SK-N-SH (cell line): ENCODE results near the gene CCDC138. TPM values are rescaled to one million over a fixed set of nuclear protein-coding genes. Genes with fewer than 3 reads are reported as not detected.

Source experiments
- CTCF ChIA-PET: fragments of 300-600, 350-600 bp; formaldehyde crosslinking; extraction: SDS; loops from one replicate; lab custom pipeline; 2021; lab: Yijun Ruan, JAX
- POLR2A ChIA-PET: fragments of 350-600 bp; sonication (Branson Sonifier 250); formaldehyde crosslinking; extraction: SDS; loops from one replicate; lab custom pipeline; 2020; ENCODE audit warnings: antibody characterized with exemption, inconsistent platforms; lab: Yijun Ruan, JAX
- DNase-seq: peaks from one replicate; pipeline ENCODE4 v3.0.0; 2012
- H2AFZ ChIP-seq: fragments of 200-600 bp; sonication (generic); 2 replicates; pipeline ENCODE4 v1.8.1; 2016; ENCODE audit warnings: antibody characterized with exemption, mild to moderate bottlenecking, low read depth
- H3F3A ChIP-seq: fragments of 200-600 bp; sonication (generic); replicated peaks from 2 replicates; pipeline ENCODE3; 2016; ENCODE audit warnings: antibody characterized with exemption, mild to moderate bottlenecking; ENCODE audit not compliant: insufficient read depth
- H3K27ac ChIP-seq, 2 experiments: fragments of 200-500 bp in 1 of 2; fragments of 200-600 bp in 1 of 2; sonication (Bioruptor generic) in 1 of 2; sonication (generic), shearing (Covaris generic) in 1 of 2; 2 replicates each; pipeline versions ENCODE4 v1.5.1 to v1.6.1; 2014 to 2016; ENCODE audit warnings: low read depth in 2 of 2, inconsistent platforms in 1 of 2, low read length in 1 of 2, mild to moderate bottlenecking in 1 of 2, mixed read lengths in 1 of 2
- H3K27me3 ChIP-seq: fragments of 200-600 bp; sonication (generic), shearing (Covaris generic); 2 replicates; pipeline ENCODE4 v1.6.1; 2016; ENCODE audit warnings: mixed run types; ENCODE audit not compliant: insufficient read depth
- H3K36me3 ChIP-seq, 2 experiments: fragments of 200-500 bp in 1 of 2; fragments of 200-600 bp in 1 of 2; sonication (Bioruptor generic) in 1 of 2; sonication (generic) in 1 of 2; replicated peaks in 1 of 2; 2 replicates each; pipeline versions ENCODE3 to v1.5.1; 2014 to 2016; ENCODE audit warnings: low read length in 1 of 2, mild to moderate bottlenecking in 1 of 2; ENCODE audit not compliant: insufficient read depth in 2 of 2, control insufficient read depth in 1 of 2
- H3K4me1 ChIP-seq, 2 experiments: fragments of 200-500 bp in 1 of 2; fragments of 200-600 bp in 1 of 2; sonication (Bioruptor generic) in 1 of 2; sonication (generic), shearing (Covaris generic) in 1 of 2; 2 replicates each; pipeline versions ENCODE4 v1.5.1 to v1.6.1; 2014 to 2016; ENCODE audit warnings: low read depth in 1 of 2, low read length in 1 of 2, mixed run types in 1 of 2; ENCODE audit not compliant: insufficient read depth in 2 of 2, control insufficient read depth in 1 of 2
- H3K4me2 ChIP-seq: fragments of 200-600 bp; sonication (generic), shearing (Covaris generic); 2 replicates; pipeline ENCODE4 v1.6.1; 2017; ENCODE audit warnings: mixed run types
- H3K4me3 ChIP-seq, 2 experiments: fragments of 200-500 bp in 1 of 2; fragments of 200-600 bp in 1 of 2; sonication (Bioruptor generic) in 1 of 2; sonication (generic), shearing (Covaris generic) in 1 of 2; 2 replicates each; pipeline versions ENCODE4 v1.5.1 to v1.8.1; 2014 to 2016; ENCODE audit warnings: low read depth in 2 of 2, inconsistent platforms in 1 of 2, low read length in 1 of 2, mild to moderate bottlenecking in 1 of 2, mixed read lengths in 1 of 2, moderate library complexity in 1 of 2
- H3K79me2 ChIP-seq: fragments of 200-600 bp; sonication (generic); 2 replicates; pipeline ENCODE4 v1.8.1; 2017; ENCODE audit warnings: mild to moderate bottlenecking; ENCODE audit not compliant: insufficient read depth
- H3K9ac ChIP-seq: fragments of 200-600 bp; sonication (generic); 2 replicates; pipeline ENCODE4 v1.6.1; 2017; ENCODE audit warnings: mixed run types
- H3K9me2 ChIP-seq: fragments of 200-600 bp; sonication (generic); 2 replicates; pipeline ENCODE4 v1.6.1; 2017; ENCODE audit warnings: mixed run types
- H3K9me3 ChIP-seq: fragments of 200-600 bp; sonication (generic); 2 replicates; pipeline ENCODE4 v1.6.1; 2017; ENCODE audit warnings: mixed run types, mild to moderate bottlenecking, moderate library complexity
- H4K20me1 ChIP-seq: fragments of 200-600 bp; sonication (generic); 2 replicates; pipeline ENCODE4 v1.6.1; 2017; ENCODE audit warnings: mild to moderate bottlenecking, mixed run types; ENCODE audit not compliant: insufficient read depth
- EP300 ChIP-seq, 2 experiments: IDR thresholded peaks; 2 replicates each; pipeline versions ENCODE4 v1.4.0 to v1.6.1; 2012; ENCODE audit warnings: borderline replicate concordance in 1 of 2, low read depth in 1 of 2, low read length in 1 of 2
- FOSL2 ChIP-seq: IDR thresholded peaks from 2 replicates; pipeline ENCODE4 v1.4.0; 2012; ENCODE audit warnings: low read depth, mild to moderate bottlenecking, moderate library complexity, borderline replicate concordance
- FOXM1 ChIP-seq: IDR thresholded peaks from 2 replicates; pipeline ENCODE4 v1.4.0; 2012; ENCODE audit warnings: low read depth, mild to moderate bottlenecking
- GABPA ChIP-seq: IDR thresholded peaks from 2 replicates; pipeline ENCODE4 v1.4.0; 2012; ENCODE audit warnings: low read depth, mild to moderate bottlenecking
- JUND ChIP-seq: IDR thresholded peaks from 2 replicates; pipeline ENCODE4 v1.4.0; 2012
- MXI1 ChIP-seq: IDR thresholded peaks from 2 replicates; pipeline ENCODE4 v1.6.1; 2012; ENCODE audit warnings: mild to moderate bottlenecking, low read depth, low read length, improper control_type of control experiment
- NFIC ChIP-seq: IDR thresholded peaks from 2 replicates; pipeline ENCODE4 v1.4.0; 2012; ENCODE audit warnings: borderline replicate concordance
- RAD21 ChIP-seq: IDR thresholded peaks from 2 replicates; pipeline ENCODE4 v1.6.1; 2012; ENCODE audit warnings: mild to moderate bottlenecking, low read length
- RCOR1 ChIP-seq: fragments of 150-350 bp; IDR thresholded peaks from 2 replicates; pipeline ENCODE4 v1.6.1; 2017; ENCODE audit warnings: antibody characterized with exemption, low read length
- TCF12 ChIP-seq: IDR thresholded peaks from 2 replicates; pipeline ENCODE4 v1.4.0; 2012
- TEAD4 ChIP-seq: IDR thresholded peaks from 2 replicates; pipeline ENCODE4 v1.4.0; 2012; ENCODE audit warnings: mild to moderate bottlenecking, borderline replicate concordance; ENCODE audit not compliant: insufficient read depth
- YY1 ChIP-seq: IDR thresholded peaks from 2 replicates; pipeline ENCODE4 v1.4.0; 2012; ENCODE audit warnings: low read depth, mild to moderate bottlenecking
- WGBS: methylation state at CpG from one replicate; pipeline ENCODE4 v1.1.6; 2017; ENCODE audit warnings: low lambda C conversion rate; 5-methylcytosine and 5-hydroxymethylcytosine counted together
- polyA plus RNA-seq, 3 experiments: library from polyadenylated mRNA; depleted of rRNA; stranded (reverse); fragments of >200 nt; gene quantifications; 2 replicates each; pipeline ENCODE4 v1.2.3, GENCODE V29; 2012
- TF ChIP-seq, protein P1 (sequence below): IDR thresholded peaks from 2 replicates; pipeline ENCODE4 v1.4.0; 2012; ENCODE audit warnings: low read depth, borderline replicate concordance
- TF ChIP-seq, protein P2 (sequence below): fragments of 200-600 bp; sonication (generic); IDR thresholded peaks from 2 replicates; pipeline ENCODE4 v1.6.1; 2017; ENCODE audit warnings: antibody characterized with exemption, mild to moderate bottlenecking, moderate library complexity
- TF ChIP-seq, protein P3 (sequence below): IDR thresholded peaks from 2 replicates; pipeline ENCODE4 v1.6.1; 2012; ENCODE audit warnings: mild to moderate bottlenecking, low read depth, low read length, moderate library complexity

CCDC138 gene
- polyA plus RNA-seq, 1 of the 3 experiments (the other 2 are of a cell fraction), result 1.2 TPM

DNA sequence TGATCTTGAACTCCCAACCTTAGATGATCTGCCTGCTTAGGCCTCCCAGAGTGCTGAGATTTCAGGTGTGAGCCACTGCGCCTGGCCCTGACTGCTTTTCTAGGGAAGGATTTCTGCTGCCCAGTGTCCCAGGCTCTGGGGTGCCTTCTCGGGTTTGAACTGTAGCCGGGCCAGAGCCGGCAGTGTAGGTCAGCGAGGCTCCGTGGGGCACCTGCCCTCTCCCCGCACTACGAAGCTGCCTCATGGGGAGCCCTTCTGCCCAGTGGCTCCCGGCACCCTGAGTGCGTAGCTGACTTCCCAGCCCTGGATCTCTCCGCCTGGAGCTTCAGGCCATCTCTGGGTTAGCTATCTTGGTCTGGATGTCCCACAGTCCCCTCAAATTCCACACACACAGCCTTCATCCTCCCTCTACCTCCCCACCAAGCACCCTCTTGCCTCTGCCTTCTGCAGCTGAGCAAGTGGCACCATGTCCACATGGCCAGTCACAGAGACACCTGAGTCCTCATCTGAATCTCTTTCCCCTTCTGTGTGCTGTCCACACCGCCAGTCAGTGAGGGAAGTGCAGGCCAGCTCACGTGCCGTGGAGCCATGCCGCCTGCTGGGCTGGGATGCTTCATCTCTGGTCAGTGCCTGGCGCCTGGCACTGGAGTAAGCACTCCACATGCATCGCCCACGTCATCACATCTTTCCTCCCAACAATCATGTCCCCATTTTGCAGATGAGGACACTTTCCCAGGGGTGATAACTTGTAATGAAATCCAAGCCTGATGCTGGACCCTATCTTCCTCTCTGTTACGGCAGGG, 133.2 kb downstream of the CCDC138 start:
- Histone ChIP-seq H3F3A (no peaks in the 10 kb centered on the region), H2AFZ (no peak overlapping the region), H3K9me3 (no peaks in the 10 kb centered on the region), H3K4me2 (no peak overlapping the region), H3K9ac (no peak overlapping the region), H4K20me1 (no peaks in the 10 kb centered on the region), H3K79me2 (no peaks in the 10 kb centered on the region), H3K27ac (no peak overlapping the region), H3K27me3 (peaks cover 4% of the 10 kb centered on the region; the same call in 1 of the 2 replicates), H3K36me3 (no peaks in the 10 kb centered on the region), H3K9me2 (no peaks in the 10 kb centered on the region), H3K4me1 (no peaks in the 10 kb centered on the region; a peak in 1 of 4 replicates), H3K4me3 (no peak overlapping the region)
- CTCF ChIA-PET, result interaction anchor here (2.6 kb wide), 1 partner anchor 9 kb away, joined by 14 read pairs; no protein-coding TSS in a partner anchor
- 87% methylated on average over 19 of the region's 19 CpGs for WGBS
- TF ChIP-seq RAD21 (no peak), FOXM1 (no peak), MXI1 (no peak), YY1 (no peak), GABPA (no peak), NFIC (no peak), TEAD4 (no peak), EP300 (IDR thresholded peaks at IDR 0.05; ENCODE audit: borderline replicate concordance in 1 of 2, low read depth in 1 of 2, low read length in 1 of 2) (no peak), RCOR1 (no peak), TCF12 (no peak)
- TF ChIP-seq, protein P1, sequence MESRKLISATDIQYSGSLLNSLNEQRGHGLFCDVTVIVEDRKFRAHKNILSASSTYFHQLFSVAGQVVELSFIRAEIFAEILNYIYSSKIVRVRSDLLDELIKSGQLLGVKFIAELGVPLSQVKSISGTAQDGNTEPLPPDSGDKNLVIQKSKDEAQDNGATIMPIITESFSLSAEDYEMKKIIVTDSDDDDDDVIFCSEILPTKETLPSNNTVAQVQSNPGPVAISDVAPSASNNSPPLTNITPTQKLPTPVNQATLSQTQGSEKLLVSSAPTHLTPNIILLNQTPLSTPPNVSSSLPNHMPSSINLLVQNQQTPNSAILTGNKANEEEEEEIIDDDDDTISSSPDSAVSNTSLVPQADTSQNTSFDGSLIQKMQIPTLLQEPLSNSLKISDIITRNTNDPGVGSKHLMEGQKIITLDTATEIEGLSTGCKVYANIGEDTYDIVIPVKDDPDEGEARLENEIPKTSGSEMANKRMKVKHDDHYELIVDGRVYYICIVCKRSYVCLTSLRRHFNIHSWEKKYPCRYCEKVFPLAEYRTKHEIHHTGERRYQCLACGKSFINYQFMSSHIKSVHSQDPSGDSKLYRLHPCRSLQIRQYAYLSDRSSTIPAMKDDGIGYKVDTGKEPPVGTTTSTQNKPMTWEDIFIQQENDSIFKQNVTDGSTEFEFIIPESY, result no peak
- POLR2A ChIA-PET, result no interaction called here
- DNase-seq, result no peak

DNA sequence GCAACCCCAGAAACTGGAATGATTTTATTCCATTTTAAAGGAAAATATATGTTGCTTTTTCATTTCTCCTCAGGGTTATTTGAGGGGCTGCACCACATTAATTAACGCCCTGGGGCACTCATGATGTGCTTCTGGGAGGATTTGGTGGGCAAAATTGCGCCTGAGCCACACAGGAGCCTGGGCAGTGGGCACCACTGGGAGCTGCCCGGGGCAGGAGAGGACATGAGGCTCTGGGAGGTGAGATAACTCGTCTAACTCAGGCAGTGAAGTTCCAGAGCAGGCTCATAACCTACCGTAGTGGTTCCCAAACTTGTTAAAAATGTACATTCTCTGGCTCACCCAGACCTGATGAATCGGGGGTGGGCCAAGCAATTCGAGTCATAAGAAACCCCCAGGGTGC, 134.1 kb downstream of the CCDC138 start:
- H3K9me2 ChIP-seq, result no peaks in the 10 kb centered on the region
- no peak overlapping the region for H3K9ac ChIP-seq
- no peaks in the 10 kb centered on the region for H3K79me2 ChIP-seq
- ChIA-PET CTCF (interaction anchor here (0.8 to 2.6 kb wide), 2 partner anchors 8 to 68 kb away, joined by 3 to 14 read pairs; partner anchors contain the start of gene EDAR), POLR2A (no interaction called here)
- no peaks in the 10 kb centered on the region for H3F3A ChIP-seq
- peaks cover 4% of the 10 kb centered on the region; the same call in 1 of the 2 replicates for H3K27me3 ChIP-seq
- H3K4me2 ChIP-seq, result no peak overlapping the region
- no peaks in the 10 kb centered on the region for H4K20me1 ChIP-seq
- TF ChIP-seq, protein P2, sequence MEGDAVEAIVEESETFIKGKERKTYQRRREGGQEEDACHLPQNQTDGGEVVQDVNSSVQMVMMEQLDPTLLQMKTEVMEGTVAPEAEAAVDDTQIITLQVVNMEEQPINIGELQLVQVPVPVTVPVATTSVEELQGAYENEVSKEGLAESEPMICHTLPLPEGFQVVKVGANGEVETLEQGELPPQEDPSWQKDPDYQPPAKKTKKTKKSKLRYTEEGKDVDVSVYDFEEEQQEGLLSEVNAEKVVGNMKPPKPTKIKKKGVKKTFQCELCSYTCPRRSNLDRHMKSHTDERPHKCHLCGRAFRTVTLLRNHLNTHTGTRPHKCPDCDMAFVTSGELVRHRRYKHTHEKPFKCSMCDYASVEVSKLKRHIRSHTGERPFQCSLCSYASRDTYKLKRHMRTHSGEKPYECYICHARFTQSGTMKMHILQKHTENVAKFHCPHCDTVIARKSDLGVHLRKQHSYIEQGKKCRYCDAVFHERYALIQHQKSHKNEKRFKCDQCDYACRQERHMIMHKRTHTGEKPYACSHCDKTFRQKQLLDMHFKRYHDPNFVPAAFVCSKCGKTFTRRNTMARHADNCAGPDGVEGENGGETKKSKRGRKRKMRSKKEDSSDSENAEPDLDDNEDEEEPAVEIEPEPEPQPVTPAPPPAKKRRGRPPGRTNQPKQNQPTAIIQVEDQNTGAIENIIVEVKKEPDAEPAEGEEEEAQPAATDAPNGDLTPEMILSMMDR, result no peak
- TF ChIP-seq JUND (no peak), FOSL2 (no peak)
- TF ChIP-seq, protein P3, sequence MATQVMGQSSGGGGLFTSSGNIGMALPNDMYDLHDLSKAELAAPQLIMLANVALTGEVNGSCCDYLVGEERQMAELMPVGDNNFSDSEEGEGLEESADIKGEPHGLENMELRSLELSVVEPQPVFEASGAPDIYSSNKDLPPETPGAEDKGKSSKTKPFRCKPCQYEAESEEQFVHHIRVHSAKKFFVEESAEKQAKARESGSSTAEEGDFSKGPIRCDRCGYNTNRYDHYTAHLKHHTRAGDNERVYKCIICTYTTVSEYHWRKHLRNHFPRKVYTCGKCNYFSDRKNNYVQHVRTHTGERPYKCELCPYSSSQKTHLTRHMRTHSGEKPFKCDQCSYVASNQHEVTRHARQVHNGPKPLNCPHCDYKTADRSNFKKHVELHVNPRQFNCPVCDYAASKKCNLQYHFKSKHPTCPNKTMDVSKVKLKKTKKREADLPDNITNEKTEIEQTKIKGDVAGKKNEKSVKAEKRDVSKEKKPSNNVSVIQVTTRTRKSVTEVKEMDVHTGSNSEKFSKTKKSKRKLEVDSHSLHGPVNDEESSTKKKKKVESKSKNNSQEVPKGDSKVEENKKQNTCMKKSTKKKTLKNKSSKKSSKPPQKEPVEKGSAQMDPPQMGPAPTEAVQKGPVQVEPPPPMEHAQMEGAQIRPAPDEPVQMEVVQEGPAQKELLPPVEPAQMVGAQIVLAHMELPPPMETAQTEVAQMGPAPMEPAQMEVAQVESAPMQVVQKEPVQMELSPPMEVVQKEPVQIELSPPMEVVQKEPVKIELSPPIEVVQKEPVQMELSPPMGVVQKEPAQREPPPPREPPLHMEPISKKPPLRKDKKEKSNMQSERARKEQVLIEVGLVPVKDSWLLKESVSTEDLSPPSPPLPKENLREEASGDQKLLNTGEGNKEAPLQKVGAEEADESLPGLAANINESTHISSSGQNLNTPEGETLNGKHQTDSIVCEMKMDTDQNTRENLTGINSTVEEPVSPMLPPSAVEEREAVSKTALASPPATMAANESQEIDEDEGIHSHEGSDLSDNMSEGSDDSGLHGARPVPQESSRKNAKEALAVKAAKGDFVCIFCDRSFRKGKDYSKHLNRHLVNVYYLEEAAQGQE, result no peak
- H3K9me3 ChIP-seq, result no peaks in the 10 kb centered on the region
- H2AFZ ChIP-seq, result no peak overlapping the region
- no peak overlapping the region for H3K27ac ChIP-seq
- no peaks in the 10 kb centered on the region; a peak in 1 of 4 replicates for H3K4me1 ChIP-seq
- no peak overlapping the region for H3K4me3 ChIP-seq
- no peak for DNase-seq
- H3K36me3 ChIP-seq, result no peaks in the 10 kb centered on the region
- 46% methylated on average over 7 of the region's 7 CpGs for WGBS
